Gastroesophageal sphincter (tissue), 3 donors: ENCODE data around the gene TCP11.

Experiments used
- CTCF ChIP-seq, 4 experiments: fragments of 200-600 bp in 2 of 4; fragments of 450-650 bp in 2 of 4; sonication (generic) in 1 of 4; IDR thresholded peaks; one replicate each; pipeline ENCODE4 v1.5.1; 2017 to 2019; ENCODE audit warnings: antibody characterized with exemption in 4 of 4, mild to moderate bottlenecking in 2 of 4, moderate library complexity in 2 of 4
- EP300 ChIP-seq: sonication (generic); formaldehyde crosslinking; IDR thresholded peaks from one replicate; pipeline ENCODE4 v1.6.1; 2017; ENCODE audit warnings: antibody characterized with exemption, mild to moderate bottlenecking
- POLR2AphosphoS5 ChIP-seq: sonication (generic); formaldehyde crosslinking; IDR thresholded peaks from one replicate; pipeline ENCODE4 v1.6.1; 2017; ENCODE audit warnings: antibody characterized with exemption

GRCh38 chr6:35173427-35174087 lies 32.4 kb upstream of the TCP11 start:
- no peak for TF ChIP-seq EP300
- no peak for TF ChIP-seq CTCF (IDR thresholded peaks at IDR 0.05)
- no peak for TF ChIP-seq POLR2AphosphoS5
